H1 (cell line): ENCODE measurements around the gene VAT1.

Experiments
- JUND ChIP-seq: IDR thresholded peaks from 2 replicates; pipeline ENCODE4 v1.6.1; 2011; ENCODE audit warnings: mild to moderate bottlenecking, improper control_type of control experiment, low read length
- TF ChIP-seq, protein P1 (sequence below), 3 experiments: IDR thresholded peaks; 1 replicate in 2 of 3; 2 replicates in 1 of 3; pipeline versions ENCODE4 v1.5.1 to v1.6.1; 2011; ENCODE audit warnings: low read length in 3 of 3, mild to moderate bottlenecking in 3 of 3, inconsistent platforms in 2 of 3, low read depth in 1 of 3, moderate library complexity in 1 of 3; ENCODE audit not compliant: insufficient read depth in 1 of 3; ENCODE audit errors: control extremely low read depth in 1 of 3
- TF ChIP-seq, protein P2 (sequence below): IDR thresholded peaks from 2 replicates; pipeline ENCODE4 v1.6.1; 2011; ENCODE audit warnings: low read depth, mild to moderate bottlenecking, low read length; ENCODE audit not compliant: insufficient read depth
- TF ChIP-seq, protein P3 (sequence below): IDR thresholded peaks from 2 replicates; pipeline ENCODE4 v1.6.1; 2011; ENCODE audit warnings: low read length, improper control_type of control experiment

DNA sequence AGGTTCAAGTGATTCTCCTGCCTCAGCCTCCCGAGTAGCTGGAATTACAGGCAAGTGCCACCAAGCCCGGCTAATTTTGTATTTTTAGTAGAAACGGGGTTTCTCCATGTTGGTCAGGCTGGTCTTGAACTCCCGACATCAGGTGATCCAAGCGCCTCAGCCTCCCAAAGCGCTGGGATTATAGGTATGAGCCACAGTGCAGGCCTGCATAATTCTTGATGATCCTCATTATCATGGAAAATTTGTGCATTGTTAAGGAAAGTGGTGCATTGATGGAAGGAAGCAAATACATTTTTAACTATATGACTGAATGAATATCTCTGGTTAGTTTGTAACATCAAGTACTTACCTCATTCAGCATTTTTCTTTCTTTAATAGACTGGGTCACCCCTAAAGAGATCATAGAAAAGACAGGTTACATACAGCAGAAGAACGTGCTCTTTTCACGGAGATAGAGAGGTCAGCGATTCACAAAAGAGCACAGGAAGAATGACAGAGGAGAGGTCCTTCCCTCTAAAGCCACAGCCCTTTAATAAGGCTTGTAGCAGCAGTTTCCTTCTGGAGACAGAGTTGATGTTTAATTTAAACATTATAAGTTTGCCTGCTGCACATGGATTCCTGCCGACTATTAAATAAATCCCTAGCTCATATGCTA lies 40.9 kb upstream of the VAT1 start:
- TF ChIP-seq, protein P1, sequence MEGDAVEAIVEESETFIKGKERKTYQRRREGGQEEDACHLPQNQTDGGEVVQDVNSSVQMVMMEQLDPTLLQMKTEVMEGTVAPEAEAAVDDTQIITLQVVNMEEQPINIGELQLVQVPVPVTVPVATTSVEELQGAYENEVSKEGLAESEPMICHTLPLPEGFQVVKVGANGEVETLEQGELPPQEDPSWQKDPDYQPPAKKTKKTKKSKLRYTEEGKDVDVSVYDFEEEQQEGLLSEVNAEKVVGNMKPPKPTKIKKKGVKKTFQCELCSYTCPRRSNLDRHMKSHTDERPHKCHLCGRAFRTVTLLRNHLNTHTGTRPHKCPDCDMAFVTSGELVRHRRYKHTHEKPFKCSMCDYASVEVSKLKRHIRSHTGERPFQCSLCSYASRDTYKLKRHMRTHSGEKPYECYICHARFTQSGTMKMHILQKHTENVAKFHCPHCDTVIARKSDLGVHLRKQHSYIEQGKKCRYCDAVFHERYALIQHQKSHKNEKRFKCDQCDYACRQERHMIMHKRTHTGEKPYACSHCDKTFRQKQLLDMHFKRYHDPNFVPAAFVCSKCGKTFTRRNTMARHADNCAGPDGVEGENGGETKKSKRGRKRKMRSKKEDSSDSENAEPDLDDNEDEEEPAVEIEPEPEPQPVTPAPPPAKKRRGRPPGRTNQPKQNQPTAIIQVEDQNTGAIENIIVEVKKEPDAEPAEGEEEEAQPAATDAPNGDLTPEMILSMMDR (IDR thresholded peaks at IDR 0.05; ENCODE audit: control extremely low read depth in 1 of 3, insufficient read depth in 1 of 3, low read depth in 1 of 3, low read length in 3 of 3) = no peak
- TF ChIP-seq, protein P2, sequence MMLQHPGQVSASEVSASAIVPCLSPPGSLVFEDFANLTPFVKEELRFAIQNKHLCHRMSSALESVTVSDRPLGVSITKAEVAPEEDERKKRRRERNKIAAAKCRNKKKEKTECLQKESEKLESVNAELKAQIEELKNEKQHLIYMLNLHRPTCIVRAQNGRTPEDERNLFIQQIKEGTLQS = no peak
- TF ChIP-seq, protein P3, sequence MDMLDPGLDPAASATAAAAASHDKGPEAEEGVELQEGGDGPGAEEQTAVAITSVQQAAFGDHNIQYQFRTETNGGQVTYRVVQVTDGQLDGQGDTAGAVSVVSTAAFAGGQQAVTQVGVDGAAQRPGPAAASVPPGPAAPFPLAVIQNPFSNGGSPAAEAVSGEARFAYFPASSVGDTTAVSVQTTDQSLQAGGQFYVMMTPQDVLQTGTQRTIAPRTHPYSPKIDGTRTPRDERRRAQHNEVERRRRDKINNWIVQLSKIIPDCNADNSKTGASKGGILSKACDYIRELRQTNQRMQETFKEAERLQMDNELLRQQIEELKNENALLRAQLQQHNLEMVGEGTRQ = no peak
- TF ChIP-seq JUND = no peak
